ENCODE data around the gene OPALIN.

Gene OPALIN

DNA sequence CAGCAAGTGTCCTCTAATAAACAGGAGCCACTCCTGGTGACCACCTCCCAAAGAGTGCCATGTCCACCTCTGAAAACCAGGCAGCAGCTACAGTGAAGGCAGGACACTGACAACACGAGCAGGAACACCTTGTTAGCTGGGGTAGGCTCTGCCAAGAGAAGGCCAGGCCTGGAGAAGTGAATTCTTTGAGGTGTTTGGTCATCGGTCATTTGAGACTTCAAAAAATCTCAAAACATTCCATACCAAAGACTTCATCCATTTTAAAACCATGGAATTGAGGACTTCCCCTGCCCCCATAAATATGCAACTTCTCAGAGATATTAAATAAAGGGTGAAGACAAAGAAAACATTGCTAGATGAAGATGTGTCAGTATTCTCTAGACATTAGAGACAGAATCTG lies 28.4 kb upstream of the OPALIN start:
- TF ChIP-seq, protein P1, sequence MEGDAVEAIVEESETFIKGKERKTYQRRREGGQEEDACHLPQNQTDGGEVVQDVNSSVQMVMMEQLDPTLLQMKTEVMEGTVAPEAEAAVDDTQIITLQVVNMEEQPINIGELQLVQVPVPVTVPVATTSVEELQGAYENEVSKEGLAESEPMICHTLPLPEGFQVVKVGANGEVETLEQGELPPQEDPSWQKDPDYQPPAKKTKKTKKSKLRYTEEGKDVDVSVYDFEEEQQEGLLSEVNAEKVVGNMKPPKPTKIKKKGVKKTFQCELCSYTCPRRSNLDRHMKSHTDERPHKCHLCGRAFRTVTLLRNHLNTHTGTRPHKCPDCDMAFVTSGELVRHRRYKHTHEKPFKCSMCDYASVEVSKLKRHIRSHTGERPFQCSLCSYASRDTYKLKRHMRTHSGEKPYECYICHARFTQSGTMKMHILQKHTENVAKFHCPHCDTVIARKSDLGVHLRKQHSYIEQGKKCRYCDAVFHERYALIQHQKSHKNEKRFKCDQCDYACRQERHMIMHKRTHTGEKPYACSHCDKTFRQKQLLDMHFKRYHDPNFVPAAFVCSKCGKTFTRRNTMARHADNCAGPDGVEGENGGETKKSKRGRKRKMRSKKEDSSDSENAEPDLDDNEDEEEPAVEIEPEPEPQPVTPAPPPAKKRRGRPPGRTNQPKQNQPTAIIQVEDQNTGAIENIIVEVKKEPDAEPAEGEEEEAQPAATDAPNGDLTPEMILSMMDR (IDR thresholded peaks at IDR 0.05; ENCODE audit: control extremely low read depth, extremely low read depth, low read depth, missing control alignments): no peak
- ChIA-PET CTCF (interaction anchor here (1.1 to 1.2 kb wide), 2 partner anchors 21 to 823 kb away, joined by 3 to 4 read pairs; no protein-coding TSS in a partner anchor), POLR2A (no interaction called here)
- DNase-seq (ENCODE audit: extremely low spot score): no peak

DNA sequence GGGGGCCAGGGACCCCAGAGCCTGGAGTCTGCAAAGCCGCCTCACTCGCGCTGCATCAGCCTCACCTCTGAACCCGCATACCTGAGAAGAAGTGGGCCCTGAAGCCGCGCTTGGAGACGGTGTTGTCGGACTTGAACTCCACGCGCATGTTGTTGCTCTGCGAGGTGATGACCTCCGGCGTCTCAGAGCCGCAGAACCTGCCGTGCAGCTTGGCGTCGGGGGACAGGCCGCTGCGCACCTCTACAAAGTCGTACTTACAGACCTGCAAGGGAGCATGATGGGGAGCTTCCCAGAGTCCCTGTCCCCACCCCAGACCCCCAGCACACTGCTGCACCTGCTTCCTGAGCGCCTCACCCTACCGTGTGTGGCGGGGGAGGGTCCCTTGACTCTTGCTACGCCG lies 25.7 kb upstream of the OPALIN start:
- CTCF ChIA-PET: interaction anchor here (0.7 to 3.2 kb wide), 4 partner anchors 9 to 129 kb away, joined by 3 to 18 read pairs (median 8); partner anchors contain the start of gene TLL2
- TF ChIP-seq, protein P1 (IDR thresholded peaks at IDR 0.05; ENCODE audit: control extremely low read depth, extremely low read depth, low read depth, missing control alignments): no peak
- DNase-seq (ENCODE audit: extremely low spot score): no peak
- POLR2A ChIA-PET: no interaction called here

DNA sequence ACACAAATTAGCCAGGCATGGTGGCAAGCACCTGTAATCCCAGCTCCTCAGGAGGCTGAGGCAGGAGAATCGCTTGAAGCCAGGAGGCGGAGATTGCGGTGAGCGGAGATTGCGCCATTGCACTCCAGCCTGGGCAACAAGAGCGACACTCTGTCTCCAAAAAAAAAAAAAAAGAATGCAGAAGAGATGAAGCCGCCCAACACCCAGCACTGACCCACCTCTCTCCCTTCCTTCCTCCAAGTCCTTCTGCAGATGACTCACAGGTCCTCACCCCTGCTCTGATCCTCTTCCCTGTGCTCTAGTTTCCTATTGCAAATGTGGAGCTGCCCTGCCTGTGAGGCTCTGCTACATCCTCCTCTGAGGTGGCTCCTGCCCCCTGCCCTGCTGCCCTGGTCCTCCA lies 22.0 kb upstream of the OPALIN start:
- TF ChIP-seq, protein P1 (IDR thresholded peaks at IDR 0.05; ENCODE audit: control extremely low read depth, extremely low read depth, low read depth, missing control alignments): no peak
- CTCF ChIA-PET: no interaction called here
- POLR2A ChIA-PET: no interaction called here
- no peak for DNase-seq (ENCODE audit: extremely low spot score)

DNA sequence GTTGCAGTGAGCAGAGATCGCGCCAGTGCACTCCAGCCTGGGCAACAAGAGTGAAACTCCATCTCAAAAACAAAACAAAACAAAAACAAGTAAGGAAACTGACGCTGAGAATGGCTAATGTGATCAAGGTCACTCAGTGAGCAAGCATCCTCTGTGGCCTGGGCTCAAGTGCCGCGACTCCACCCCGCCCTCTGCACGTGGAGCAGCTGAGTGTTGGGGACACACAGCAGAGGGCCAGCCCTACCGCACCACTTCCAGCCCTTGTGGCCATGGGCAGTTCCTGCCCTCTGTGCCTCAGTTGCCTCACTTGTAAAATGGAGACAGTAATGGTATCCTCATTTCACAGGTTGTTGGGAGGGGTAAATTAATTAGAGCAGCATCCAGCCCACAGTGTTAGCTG lies 21.0 kb upstream of the OPALIN start:
- CTCF ChIA-PET: interaction anchor here (1.7 kb wide), 1 partner anchor 9 kb away, joined by 7 read pairs; no protein-coding TSS in a partner anchor
- TF ChIP-seq, protein P1 (IDR thresholded peaks at IDR 0.05; ENCODE audit: control extremely low read depth, extremely low read depth, low read depth, missing control alignments): no peak
- DNase-seq (ENCODE audit: extremely low spot score): no peak
- POLR2A ChIA-PET: no interaction called here

DNA sequence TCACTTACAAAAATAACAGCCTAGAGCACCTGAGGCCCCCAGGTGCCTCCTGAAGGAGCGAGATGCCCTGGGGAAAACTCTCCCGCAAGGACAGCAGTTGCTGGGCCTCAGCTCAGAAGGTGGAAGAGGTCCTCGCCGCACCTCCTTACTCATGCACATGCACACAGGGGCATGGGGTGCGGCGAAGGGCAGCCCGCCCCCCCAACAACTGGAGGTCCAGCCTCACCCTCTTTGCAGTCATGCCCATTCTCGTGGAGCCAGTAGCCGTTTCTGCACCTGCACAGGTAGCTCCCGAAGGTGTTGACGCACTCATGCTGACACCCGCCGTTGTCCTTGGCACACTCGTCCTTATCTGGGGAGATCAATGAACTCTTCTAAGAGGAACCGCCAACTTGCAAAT lies 19.9 kb upstream of the OPALIN start:
- TF ChIP-seq, protein P1 (IDR thresholded peaks at IDR 0.05; ENCODE audit: control extremely low read depth, extremely low read depth, low read depth, missing control alignments): no peak
- ChIA-PET POLR2A (no interaction called here), CTCF (interaction anchor here (1.7 to 5.3 kb wide), 4 partner anchors 8 to 18 kb away, joined by 5 to 38 read pairs (median 6); no protein-coding TSS in a partner anchor)
- no peak for DNase-seq (ENCODE audit: extremely low spot score)

DNA sequence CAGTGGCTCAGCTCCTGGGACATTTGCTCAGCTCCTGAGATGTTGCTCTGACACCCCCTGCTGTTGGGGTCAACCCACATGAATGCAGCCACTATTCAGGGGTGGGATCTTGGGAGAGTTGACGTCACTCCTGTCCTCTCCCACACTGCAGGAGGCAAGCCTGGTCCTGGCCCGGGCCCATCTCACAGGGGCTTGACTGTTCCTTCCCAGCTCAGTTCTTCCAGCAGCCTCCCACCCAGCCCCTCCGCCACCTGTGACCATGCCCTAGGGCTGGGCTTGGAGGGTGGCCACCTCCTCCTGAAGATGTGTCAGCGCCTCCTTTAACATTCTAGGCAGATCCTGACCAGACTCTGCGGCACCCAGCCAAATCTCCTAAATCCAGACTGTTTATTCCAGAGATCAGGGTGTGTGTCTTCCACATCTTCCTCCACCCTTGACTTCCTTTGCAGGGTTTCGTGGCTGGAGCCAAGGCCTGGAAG lies 19.1 kb upstream of the OPALIN start:
- CTCF ChIA-PET: interaction anchor here (1.7 to 5.3 kb wide), 4 partner anchors 12 to 43 kb away, joined by 5 to 38 read pairs (median 6); no protein-coding TSS in a partner anchor
- TF ChIP-seq, protein P1 (IDR thresholded peaks at IDR 0.05; ENCODE audit: control extremely low read depth, extremely low read depth, low read depth, missing control alignments): no peak
- POLR2A ChIA-PET: no interaction called here
- no peak for DNase-seq (ENCODE audit: extremely low spot score)
